ENCODE measurements around the gene SLC24A3.

SLC24A3 gene

DNA sequence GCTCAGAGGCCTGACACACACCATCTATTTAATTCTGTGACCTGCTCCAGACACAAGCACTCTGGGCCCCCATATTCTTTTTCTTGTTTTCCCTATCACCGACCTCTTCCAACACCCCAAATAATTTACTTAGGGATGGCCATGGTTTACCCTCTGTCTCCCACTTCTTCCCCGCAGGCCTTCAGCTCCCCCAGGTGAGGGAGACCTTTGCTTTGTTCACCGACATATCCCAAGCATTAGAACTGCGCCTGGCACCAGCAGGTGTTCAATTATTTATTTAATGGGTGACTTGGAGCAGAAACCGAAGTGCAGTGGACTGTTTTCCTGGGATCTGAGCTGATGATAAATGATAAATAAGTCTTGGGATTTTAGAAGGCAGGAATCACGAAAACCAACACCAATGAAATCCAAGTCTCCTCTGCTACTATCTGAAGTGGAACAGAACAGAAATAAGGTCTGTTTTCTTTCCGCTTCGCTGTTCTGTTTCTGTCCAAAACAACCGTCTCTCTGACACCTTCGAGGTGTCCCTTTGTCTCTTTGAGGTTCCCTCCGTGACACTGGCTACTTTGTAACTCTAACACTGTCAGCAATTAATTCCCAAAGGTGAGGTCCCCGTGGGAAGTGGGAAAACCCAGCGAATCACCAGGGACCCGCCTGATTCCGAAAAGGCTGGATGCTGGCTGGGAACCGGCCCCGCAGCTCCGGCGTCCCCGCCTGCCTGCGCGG is 544.5 kb downstream of the SLC24A3 start:
- no peak for DNase-seq (ENCODE audit: extremely low read depth in 1 of 2, low read depth in 1 of 2)

DNA sequence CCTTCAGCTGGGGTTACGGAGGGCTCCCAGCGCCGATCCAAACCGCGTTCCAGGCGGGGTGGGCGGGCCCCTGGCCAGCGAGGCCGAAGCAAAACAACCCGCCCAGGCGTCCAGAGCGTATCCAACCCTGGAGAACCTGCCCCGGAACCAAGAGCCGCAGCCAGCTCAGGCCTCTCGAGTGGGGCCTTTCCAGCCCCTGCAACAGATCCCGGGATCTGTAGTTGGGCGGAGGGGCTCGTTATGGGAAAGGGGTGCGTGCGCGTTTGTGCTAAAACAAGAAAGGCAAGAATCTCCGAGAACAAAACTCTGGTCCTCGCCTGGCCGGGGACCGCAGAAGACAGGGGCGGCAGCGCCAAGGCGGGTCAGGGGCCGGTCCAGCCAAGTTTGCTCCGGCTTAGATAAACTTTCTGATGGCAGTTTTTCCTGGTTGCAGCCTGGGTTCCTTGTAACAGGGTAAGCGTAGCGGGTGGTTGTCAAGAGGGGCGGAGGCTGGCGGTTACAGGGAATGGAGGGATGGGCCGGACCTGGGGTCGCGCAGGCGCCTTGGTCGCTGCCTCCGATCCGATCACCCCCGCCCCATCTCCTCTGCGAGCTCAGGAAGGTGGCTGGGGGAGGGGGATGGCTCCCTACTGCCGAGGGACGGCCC is 545.2 kb downstream of the SLC24A3 start:
- no peak for DNase-seq (ENCODE audit: extremely low read depth in 1 of 2, low read depth in 1 of 2)

DNA sequence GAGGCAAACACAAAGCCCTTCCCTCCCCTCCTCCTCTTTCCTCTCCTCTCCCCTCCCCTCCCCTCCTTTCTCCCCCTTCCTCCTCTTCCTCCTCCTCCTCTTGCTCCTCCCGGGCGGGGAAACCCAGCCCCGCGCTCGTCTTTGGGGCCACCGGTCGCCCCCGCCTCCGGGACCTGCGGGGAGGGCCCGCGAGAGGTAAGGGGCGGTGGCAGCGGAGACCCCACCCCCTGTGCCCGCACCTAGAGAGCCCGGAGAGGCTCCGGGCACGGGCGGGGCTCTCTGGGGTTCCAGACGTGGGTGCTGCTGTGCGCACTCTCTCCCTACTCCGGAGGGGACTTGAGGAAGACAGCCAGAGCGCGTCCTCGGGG is 545.7 kb downstream of the SLC24A3 start, which contains the start of gene RIN2:
RIN2 (plus strand) TSS at position 126 of the 368 bp plus-strand sequence. CDS start 131,344 bp downstream, outside the sequence.
- DNase-seq (ENCODE audit: extremely low read depth in 1 of 2, low read depth in 1 of 2): no peak

DNA sequence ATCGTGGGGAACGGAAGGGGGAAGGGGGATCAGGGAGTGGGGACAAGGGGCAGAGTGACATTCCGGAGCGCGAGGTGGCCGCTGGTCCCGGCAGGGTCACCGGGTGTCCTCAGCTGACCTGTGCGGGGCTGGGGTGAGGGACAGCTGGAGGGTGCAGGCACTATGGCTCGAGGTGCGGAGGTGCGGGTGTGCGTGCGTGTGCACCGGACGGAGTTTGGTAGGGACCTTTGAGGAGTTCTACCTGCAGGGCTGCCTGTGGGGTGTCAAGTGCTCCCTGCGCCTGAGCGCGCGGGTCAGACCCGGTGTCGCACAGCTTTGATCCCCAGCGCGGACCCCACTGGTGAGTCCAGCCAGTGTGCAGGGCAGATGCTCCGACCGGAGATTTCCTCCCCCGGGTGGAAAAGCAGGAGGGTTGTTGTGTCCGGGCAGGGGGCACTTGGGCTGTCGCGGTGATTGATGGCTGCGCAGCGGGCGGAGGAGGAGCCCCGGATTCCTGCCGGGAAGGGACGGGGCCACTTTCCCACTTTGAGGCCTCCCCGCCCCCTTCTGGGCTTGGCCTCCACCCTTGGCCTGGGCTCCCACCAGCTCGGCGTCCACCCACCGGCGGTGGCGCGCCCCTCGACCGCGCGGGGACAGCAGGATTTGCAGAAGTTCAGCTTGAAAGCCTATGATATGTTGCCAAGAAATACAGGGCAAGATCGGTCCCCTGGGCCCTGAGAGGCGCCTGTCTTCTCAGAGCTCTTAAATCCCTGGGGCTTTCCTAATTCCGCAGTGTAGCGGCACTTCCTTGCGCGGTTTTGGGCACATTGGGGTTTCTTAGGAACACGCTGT is 546.3 kb downstream of the SLC24A3 start:
- no peak for DNase-seq (ENCODE audit: extremely low read depth in 1 of 2, low read depth in 1 of 2)

DNA sequence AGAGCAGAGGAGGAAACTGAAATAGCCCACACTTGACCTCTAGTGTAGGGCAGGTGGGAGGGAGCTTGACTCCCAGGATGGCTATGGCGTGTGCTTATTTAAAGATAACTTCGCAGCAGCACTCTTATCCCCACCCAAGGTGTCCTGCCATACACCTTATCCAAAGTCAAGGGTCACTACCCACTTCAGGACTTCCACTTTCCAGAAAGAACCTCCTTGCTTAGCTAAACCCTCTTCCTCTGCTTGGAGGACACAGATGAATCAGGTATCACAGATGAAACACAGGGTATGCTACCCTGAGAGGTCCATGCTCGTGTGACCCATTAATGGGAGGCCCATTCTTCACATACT is 547.9 kb downstream of the SLC24A3 start:
- no peak for DNase-seq (ENCODE audit: extremely low read depth in 1 of 2, low read depth in 1 of 2)

DNA sequence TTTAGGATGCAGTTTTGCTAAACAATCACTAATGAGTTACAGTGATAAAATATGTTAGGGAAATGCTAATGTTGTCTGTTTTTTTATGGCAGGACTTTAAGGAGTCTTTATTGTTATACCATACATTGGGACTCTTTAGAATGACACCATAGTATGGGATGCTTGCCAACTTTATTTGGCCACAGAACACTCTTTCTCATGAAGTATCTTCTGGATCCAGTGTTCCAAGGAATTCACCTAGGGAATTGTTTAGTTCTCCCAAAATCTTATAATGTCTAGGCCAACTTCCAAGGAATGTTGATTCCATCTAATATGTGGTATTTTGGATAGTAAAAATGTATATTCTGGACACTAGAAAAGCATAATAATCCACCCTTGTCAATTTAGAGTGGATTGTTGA is 548.9 kb downstream of the SLC24A3 start:
- DNase-seq (ENCODE audit: extremely low read depth in 1 of 2, low read depth in 1 of 2): no peak

DNA sequence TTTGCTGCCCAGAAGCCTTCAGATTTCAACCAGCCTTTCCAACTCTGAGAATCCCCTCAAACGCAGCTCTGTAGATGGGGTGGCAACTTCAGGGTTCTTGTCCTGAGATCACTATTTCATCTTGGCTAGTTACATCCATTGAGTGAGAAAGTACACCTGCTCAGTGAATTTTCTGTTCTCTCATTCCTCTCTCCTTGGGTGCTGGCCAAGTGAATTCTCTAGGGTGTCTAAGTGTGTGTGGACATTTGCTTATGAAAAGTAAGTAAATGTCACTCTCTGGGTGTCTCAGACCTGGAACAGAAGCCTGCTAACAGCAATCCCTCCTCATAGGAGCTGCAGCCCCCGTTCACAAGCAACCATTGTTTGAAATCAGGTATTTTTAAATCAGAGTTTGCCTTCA is 549.4 kb downstream of the SLC24A3 start:
- no peak for DNase-seq (ENCODE audit: extremely low read depth in 1 of 2, low read depth in 1 of 2)

DNA sequence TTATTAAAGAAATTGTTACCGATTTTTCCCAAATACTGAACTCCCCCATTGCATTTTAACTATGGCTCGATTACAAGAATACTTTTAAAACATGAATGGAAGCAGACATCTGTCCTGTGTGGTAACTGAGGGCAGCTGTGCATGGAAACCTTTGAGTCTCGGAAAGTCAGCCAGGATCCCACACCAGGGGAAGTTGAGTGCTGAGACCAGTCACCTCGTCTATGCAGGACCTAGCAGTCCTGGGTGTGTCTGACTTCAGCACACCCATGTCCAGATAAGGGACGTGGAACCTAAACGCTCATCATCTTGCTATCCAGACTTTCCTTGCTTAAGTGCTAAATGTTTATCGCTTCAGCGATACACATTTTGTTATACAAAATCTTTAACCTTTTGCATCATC is 551.8 kb downstream of the SLC24A3 start:
- DNase-seq (ENCODE audit: extremely low read depth in 1 of 2, low read depth in 1 of 2): no peak

DNA sequence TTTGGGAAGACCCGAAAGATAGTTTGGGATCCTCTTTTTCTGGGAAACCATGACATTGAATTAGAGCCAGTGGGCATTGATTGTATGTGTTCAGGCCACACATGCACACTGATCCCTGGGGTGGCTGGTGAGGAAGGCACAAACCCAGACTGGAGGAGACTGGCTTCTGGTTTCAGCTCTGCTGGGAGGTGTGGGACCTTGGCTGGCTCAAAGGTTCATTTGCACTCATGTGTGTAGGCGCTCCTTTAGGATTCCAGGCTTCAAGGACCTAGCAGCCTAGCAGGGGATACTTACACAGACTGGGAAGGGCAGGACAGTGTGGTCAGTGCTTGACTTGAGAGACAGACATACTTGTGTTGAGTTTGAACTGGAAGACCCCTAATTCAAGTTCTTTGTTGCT is 552.8 kb downstream of the SLC24A3 start:
- DNase-seq (ENCODE audit: extremely low read depth in 1 of 2, low read depth in 1 of 2): no peak

DNA sequence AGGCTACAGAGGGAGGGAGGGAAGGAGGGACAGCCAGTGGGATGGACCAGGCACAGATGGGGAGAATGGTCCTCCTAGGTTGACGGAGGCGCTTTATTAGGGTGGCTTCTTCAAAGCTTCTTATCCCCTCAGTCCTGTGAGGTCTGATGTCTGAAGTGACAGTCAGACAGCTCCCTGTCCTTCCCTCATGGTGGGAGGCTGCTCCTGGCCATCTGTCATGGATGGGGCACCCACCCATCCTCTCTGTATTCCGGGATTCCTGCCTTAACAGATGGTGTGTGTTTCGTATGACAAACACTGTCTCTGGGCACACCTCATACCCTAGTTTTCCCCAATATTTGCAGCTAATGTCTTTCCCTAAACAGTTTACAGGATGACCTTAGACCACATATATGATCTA is 553.5 kb downstream of the SLC24A3 start:
- no peak for DNase-seq (ENCODE audit: extremely low read depth in 1 of 2, low read depth in 1 of 2)

DNA sequence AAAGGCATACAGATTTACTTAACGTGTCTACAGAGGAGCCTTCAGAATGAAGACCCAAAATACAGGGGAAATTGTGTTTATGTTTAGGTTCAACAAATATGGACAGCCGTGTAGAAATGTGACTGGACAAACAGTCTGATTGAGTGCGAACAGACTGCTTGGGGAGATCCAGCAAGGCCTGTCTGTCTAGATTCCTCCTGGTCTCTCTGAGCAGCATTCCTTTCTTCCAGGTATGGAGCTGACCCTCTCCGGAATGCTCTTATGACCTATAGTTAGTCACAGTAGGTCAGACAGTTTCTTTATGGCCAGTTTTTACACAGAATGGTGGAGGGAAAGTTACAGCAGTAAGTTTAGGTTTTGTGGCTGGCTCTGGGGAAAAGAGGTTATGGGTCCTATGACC is 554.6 kb downstream of the SLC24A3 start:
- no peak for DNase-seq (ENCODE audit: extremely low read depth in 1 of 2, low read depth in 1 of 2)

DNA sequence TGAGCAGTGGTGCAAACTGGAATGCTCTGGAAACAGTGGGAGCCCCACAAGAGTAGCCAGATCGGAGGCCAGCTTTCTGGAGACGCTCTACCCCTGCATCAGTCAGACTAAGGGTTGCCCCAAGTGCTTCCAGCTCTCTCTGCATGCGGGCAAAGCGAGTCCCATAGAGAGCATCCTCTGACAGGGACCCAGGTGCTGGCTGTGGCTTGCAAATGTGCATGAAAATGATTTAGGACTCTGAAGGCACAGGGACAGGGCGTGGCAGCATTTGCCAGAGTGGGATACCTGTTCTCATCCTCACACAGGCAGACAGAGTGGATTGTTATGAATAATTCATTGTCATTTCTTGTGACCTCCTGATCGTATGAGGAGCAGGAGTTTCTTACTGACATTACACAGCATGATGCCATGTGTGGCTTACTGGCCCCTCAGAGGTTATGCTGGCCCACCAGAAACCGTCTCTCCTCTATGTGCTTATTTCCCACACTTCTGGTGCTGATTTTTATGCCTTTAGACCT is 555.9 kb downstream of the SLC24A3 start:
- DNase-seq (ENCODE audit: extremely low read depth in 1 of 2, low read depth in 1 of 2): no peak

DNA sequence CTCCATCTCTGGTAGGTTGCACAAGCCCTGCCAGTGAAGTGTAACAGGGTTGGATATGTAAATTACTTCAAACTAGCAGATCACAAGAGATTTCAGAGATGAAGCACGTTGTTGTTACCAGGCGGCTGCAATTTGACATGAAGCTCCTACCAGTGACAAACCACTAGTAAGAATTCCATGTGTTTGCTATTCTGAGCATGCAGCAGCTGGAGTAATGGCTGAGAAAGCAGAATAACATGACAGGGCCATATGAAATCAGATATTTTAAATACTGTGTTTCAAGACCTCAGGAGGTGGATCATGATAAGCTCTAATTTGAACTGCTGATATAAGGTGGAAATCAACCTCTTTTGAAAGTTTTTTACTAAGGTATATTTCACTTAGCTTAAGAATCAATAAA is 557.1 kb downstream of the SLC24A3 start:
- DNase-seq (ENCODE audit: extremely low read depth in 1 of 2, low read depth in 1 of 2): no peak

DNA sequence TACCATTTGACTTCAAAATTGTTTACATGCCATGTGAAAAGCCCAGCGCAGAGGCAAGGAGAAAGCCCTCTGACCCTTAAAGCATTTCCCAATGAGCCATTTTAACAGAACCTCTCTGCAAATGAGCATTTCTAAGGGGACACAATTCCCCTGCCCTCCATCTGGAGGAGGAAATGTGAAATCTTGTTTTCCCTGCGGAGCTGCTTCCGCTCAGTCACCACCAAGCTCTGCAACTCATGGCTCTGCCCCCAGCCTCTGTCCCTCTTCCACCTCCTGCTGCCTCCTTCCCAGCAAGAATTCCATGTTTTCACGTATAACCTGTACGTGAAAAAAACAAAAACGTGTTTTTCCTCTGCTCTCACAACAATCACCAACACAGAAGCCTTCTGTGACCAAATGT is 557.9 kb downstream of the SLC24A3 start:
- DNase-seq (ENCODE audit: extremely low read depth in 1 of 2, low read depth in 1 of 2): no peak

DNA sequence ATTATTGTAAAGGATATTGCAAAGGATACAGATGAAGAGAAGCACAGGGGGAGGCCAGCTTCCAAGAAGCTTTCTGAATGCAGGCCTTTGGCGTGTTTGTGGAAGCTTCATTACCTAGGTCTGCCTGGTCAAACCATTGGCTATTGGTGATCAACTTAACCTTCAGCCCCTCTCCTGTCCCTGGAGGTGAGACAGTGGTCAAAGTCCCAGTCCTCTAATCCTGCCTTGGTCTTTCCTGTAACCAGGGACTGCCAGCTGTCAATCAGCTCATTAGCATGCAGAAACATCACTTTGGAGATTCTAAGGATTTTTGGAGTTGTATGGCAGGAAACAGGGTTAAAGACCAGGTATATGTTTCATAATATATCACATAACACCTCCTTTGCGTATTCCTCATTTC is 558.6 kb downstream of the SLC24A3 start:
- no peak for DNase-seq (ENCODE audit: extremely low read depth in 1 of 2, low read depth in 1 of 2)
